ENCODE results near the gene INTS14. TPM values are rescaled to one million over a fixed set of nuclear protein-coding genes. Genes with fewer than 3 reads are reported as not detected.

INTS14 gene
- total RNA-seq, 4 donors from 2014 or later: 16.5 to 38.7 (median 26.7) TPM

DNA sequence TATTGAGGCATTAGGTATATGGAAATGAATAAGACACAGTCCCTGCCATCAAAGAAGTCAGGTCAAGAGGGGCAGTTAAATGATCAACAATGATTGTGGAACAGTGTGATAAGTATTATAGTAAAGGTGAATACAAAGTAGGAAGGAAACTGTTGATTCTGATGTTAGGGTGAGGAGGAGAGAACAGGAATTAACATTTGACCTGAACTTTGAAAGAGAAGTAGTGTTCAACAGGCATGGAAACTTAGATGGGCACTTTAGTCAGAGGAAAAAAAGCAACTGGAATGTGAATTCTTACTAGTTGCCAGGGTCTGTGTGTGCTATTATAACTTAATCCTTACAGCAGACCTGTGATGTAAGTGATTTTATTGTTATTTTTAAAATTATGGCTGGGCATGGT is 63.1 kb downstream of the INTS14 start:
- H3K36me3 ChIP-seq: no peaks in the 10 kb centered on the region
- H3K27me3 ChIP-seq: no peaks in the 10 kb centered on the region
- DNase-seq: no peak
- H3K4me1 ChIP-seq: no peaks in the 10 kb centered on the region
- TF ChIP-seq, protein P1, sequence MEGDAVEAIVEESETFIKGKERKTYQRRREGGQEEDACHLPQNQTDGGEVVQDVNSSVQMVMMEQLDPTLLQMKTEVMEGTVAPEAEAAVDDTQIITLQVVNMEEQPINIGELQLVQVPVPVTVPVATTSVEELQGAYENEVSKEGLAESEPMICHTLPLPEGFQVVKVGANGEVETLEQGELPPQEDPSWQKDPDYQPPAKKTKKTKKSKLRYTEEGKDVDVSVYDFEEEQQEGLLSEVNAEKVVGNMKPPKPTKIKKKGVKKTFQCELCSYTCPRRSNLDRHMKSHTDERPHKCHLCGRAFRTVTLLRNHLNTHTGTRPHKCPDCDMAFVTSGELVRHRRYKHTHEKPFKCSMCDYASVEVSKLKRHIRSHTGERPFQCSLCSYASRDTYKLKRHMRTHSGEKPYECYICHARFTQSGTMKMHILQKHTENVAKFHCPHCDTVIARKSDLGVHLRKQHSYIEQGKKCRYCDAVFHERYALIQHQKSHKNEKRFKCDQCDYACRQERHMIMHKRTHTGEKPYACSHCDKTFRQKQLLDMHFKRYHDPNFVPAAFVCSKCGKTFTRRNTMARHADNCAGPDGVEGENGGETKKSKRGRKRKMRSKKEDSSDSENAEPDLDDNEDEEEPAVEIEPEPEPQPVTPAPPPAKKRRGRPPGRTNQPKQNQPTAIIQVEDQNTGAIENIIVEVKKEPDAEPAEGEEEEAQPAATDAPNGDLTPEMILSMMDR (IDR thresholded peaks at IDR 0.05): no peak
- TF ChIP-seq POLR2A (IDR thresholded peaks at IDR 0.05): no peak
- intact Hi-C loops (cut with DNase I): no loop called here
- no peak overlapping the region for H3K27ac ChIP-seq
- no peak overlapping the region for H3K4me3 ChIP-seq
- H3K9me3 ChIP-seq: no peaks in the 10 kb centered on the region

DNA sequence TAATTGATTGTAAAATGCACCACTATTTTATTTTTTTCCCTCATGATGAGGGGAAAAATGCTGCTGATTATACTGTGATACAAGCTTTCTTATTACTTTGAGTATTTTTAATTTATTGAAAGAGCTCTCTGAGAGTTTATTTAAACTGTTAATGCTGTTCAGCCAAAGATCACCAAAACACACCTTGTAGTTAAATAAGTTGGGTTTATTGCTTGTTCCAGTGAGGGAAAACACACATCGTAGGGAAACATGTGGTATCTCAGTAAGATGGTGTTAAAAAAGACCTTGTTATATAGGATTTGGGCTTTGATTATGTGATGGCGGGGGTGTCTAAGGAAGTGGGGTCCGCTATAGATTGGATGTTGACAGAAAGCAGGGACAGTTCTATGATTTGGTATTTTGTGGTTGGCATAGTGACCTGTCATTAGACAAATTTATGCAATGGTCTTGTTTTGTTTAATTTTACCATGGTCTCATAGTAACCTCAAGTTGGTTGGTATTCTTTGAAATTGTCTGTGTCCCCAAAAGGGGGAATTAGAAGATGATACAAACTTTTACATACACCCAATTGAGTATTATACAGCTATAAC is 69.6 kb downstream of the INTS14 start:
- no peak overlapping the region for H3K27ac ChIP-seq
- H3K4me3 ChIP-seq: no peak overlapping the region
- no peaks in the 10 kb centered on the region for H3K36me3 ChIP-seq
- WGBS, 2 donors: 85 to 90% methylated on average over 3 of the region's 3 CpGs
- no peaks in the 10 kb centered on the region for H3K27me3 ChIP-seq
- H3K4me1 ChIP-seq: no peaks in the 10 kb centered on the region
- intact Hi-C loops (cut with DNase I): no loop called here
- no peak for TF ChIP-seq POLR2A (IDR thresholded peaks at IDR 0.05)
- TF ChIP-seq, protein P1 (IDR thresholded peaks at IDR 0.05): no peak
- H3K9me3 ChIP-seq: no peaks in the 10 kb centered on the region
- no peak for DNase-seq

DNA sequence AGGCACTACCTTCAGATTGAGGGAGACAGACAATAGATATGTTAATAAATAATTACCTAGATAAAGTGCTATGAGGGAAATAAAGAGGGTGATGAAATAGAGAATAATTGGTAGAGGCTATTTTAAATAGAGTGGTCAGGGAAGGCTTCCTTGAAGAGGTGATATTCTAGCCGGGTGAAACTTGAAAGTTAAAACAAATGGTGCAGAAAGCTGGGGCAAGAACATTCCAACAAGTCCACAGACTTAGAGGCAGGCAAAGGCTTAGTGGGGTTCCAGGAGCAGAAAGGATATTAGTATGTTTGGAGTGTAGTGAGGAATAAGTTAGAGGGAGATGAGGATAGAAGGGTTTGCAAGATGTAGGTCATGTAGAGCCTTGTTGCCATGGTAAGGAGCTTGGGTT is 70.6 kb downstream of the INTS14 start:
- no peak overlapping the region for H3K4me3 ChIP-seq
- DNase-seq: no peak
- TF ChIP-seq, protein P1 (IDR thresholded peaks at IDR 0.05): no peak
- TF ChIP-seq POLR2A (IDR thresholded peaks at IDR 0.05): no peak
- H3K4me1 ChIP-seq: no peaks in the 10 kb centered on the region
- H3K27me3 ChIP-seq: no peaks in the 10 kb centered on the region
- intact Hi-C loops (cut with DNase I): no loop called here
- H3K36me3 ChIP-seq: no peaks in the 10 kb centered on the region
- no peak overlapping the region for H3K27ac ChIP-seq
- 80 to 93% methylated on average over 1 of the region's 1 CpG for WGBS, 2 donors
- no peaks in the 10 kb centered on the region for H3K9me3 ChIP-seq

DNA sequence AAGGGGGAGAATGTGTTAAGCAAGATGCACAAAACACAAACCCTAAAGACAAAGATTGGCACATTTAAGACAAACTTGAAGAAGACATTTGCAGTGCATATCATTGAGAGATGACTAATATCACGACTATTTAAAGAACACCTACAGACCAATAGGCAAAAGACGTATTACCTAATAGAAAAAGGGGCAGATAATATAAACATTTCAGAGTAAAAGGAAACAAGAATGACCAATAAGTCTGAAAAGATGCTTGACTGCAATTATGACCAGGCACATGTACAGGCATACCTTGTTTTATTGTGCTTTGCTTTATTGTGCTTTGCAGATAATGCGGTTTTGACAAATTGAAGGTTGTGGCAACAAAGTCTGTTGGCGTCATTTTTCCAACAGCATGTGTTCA is 75.7 kb downstream of the INTS14 start:
- WGBS, 2 donors: 71 to 72% methylated on average over 4 of the region's 4 CpGs
- Histone ChIP-seq H3K27ac (no peak overlapping the region), H3K4me1 (peaks cover 0 to 38% (median 13%) of the 10 kb centered on the region in 3 donors), H3K27me3 (no peaks in the 10 kb centered on the region), H3K4me3 (no peak overlapping the region), H3K9me3 (no peaks in the 10 kb centered on the region), H3K36me3 (no peaks in the 10 kb centered on the region)
- intact Hi-C loops (cut with DNase I): no loop called here
- DNase-seq: no peak
- no peak for TF ChIP-seq POLR2A (IDR thresholded peaks at IDR 0.05)
- TF ChIP-seq, protein P1 (IDR thresholded peaks at IDR 0.05): no peak

DNA sequence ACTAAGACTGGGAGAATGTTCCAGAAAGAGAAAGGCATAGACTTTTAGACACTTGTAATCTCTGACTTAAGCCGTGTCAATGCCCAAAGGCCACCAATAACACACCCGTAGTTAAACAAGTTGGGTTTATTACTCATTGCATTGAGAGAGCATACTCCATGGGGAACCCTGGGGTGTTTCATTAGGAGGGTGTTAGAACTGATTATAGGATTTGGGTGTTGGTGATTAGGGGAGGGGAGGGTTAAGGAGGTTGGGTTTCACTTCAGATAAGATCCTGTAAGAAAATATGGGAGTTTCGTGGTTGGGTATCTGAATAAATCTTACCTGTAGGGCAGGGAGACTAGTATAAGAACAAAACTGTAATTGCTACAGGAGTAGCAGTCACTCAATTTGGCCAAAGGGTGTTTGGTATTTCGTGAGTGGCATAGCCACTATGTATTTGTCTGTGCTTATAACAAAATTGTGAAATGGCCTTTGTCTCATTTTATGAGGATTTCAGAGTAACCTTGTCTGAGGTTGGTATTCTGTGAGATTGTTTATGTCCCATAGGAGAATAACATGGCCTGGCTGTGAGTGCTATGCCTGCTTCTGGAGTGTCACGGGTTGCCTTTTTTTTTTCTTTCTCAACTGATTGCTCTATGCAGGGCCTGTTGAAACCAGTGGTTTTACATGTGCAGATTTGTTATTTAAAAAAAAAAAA is 77.7 kb downstream of the INTS14 start:
- DNase-seq: no peak

More for the DNA sequence above, 77.7 kb downstream of the INTS14 start:
- no peak for TF ChIP-seq POLR2A (IDR thresholded peaks at IDR 0.05)
- TF ChIP-seq, protein P1 (IDR thresholded peaks at IDR 0.05): no peak
- 39 to 47% methylated on average over 5 of the region's 5 CpGs for WGBS, 2 donors
- H3K27me3 ChIP-seq: no peaks in the 10 kb centered on the region
- no peak overlapping the region for H3K4me3 ChIP-seq
- H3K27ac ChIP-seq: peak overlapping the region; percentile 32 to 75 (median 58)
- peaks cover 0 to 46% (median 17%) of the 10 kb centered on the region in 3 donors for H3K4me1 ChIP-seq
- intact Hi-C loops (cut with DNase I): no loop called here
- H3K9me3 ChIP-seq: no peaks in the 10 kb centered on the region
- no peaks in the 10 kb centered on the region for H3K36me3 ChIP-seq

Measured in esophagus squamous epithelium (tissue), 5 donors.